A673 (cell line): ENCODE data around the gene CHST1. TPM values are rescaled to one million over a fixed set of nuclear protein-coding genes. Genes with fewer than 3 reads are reported as not detected.

Source experiments
- BruUV-seq: library from RNA; stranded (reverse); fragments of 400-500 nt; replicated peaks from 2 replicates; lab custom pipeline; 2021; lab: Mats Ljungman, UMichigan
- CTCF ChIA-PET: fragments of 300-600 bp; sonication (Branson Sonifier 250); formaldehyde crosslinking; loops from one replicate; lab custom pipeline; 2022; ENCODE audit warnings: antibody characterized with exemption; lab: Charles Lee
- POLR2A ChIA-PET: fragments of 300-600 bp; sonication (Branson Sonifier 250); formaldehyde crosslinking; loops from one replicate; lab custom pipeline; 2022; ENCODE audit warnings: antibody characterized with exemption; ENCODE audit not compliant: low non-redundant PET; lab: Charles Lee
- DNase-seq: peaks from one replicate; pipeline ENCODE4 v3.0.0-alpha.2; 2015; ENCODE audit warnings: low spot score
- H3K27ac ChIP-seq: fragments of 200-600 bp; sonication (generic); 2 replicates; pipeline ENCODE4 v1.5.1; 2016; ENCODE audit warnings: mixed run types, low read depth, mild to moderate bottlenecking, mixed read lengths, antibody characterized with exemption, low read length; ENCODE audit not compliant: poor library complexity, severe bottlenecking
- H3K27me3 ChIP-seq: fragments of 200-600 bp; sonication (generic); replicated peaks from 2 replicates; pipeline ENCODE4 v1.6.1; 2017; ENCODE audit warnings: mixed run types, low read depth, mild to moderate bottlenecking, mixed read lengths, antibody characterized with exemption, low read length; ENCODE audit not compliant: insufficient read depth, poor library complexity
- H3K36me3 ChIP-seq: fragments of 200-600 bp; sonication (generic); 2 replicates; pipeline ENCODE4 v1.6.1; 2016; ENCODE audit warnings: mixed run types, mild to moderate bottlenecking, mixed read lengths, antibody characterized with exemption, low read length; ENCODE audit not compliant: insufficient read depth, poor library complexity, severe bottlenecking
- H3K4me1 ChIP-seq: fragments of 200-600 bp; sonication (generic); 2 replicates; pipeline ENCODE4 v1.6.1; 2017; ENCODE audit warnings: mixed run types, mild to moderate bottlenecking, mixed read lengths, antibody characterized with exemption, low read length; ENCODE audit not compliant: insufficient read depth, poor library complexity, severe bottlenecking
- H3K4me3 ChIP-seq: fragments of 200-600 bp; sonication (generic); 2 replicates; pipeline ENCODE4 v1.5.1; 2016; ENCODE audit warnings: low read depth, mixed run types, mild to moderate bottlenecking, mixed read lengths, low read length; ENCODE audit not compliant: poor library complexity, severe bottlenecking
- H3K9me3 ChIP-seq: fragments of 200-600 bp; sonication (generic); 2 replicates; pipeline ENCODE4 v1.6.1; 2016; ENCODE audit warnings: mixed run types, low read depth, mild to moderate bottlenecking, mixed read lengths, antibody characterized with exemption, low read length; ENCODE audit not compliant: poor library complexity, severe bottlenecking
- CTCF ChIP-seq: fragments of 300-800, 200-600 bp; sonication (generic); conservative IDR thresholded peaks from 2 replicates; pipeline ENCODE4 v1.5.1; 2017; ENCODE audit warnings: low read depth, mild to moderate bottlenecking, antibody characterized with exemption, low read length, moderate library complexity, mixed read lengths
- EZH2 ChIP-seq: fragments of 200-600 bp; sonication (generic); IDR thresholded peaks from 2 replicates; pipeline ENCODE4 v1.6.1; 2017; ENCODE audit warnings: borderline replicate concordance, low read depth, mild to moderate bottlenecking, mixed read lengths, antibody characterized with exemption, low read length; ENCODE audit not compliant: poor library complexity, severe bottlenecking
- intact Hi-C: fragments of 100-400 bp; cut with micrococcal nuclease; formaldehyde crosslinking; loops from one replicate; pipeline ENCODE4 v1.10.0; 2022; ENCODE audit not compliant: unreplicated experiment
- total RNA-seq: library from RNA; stranded (reverse); gene quantifications from 2 replicates; pipeline ENCODE4 v1.2.3, GENCODE V29; 2021

The CHST1 gene
- total RNA-seq, 1 experiment from 2014 or later, result 17.0 TPM

- no TSS peak for BruUV-seq
- CTCF ChIA-PET, result no interaction called here
- no peak overlapping the region for H3K4me3 ChIP-seq
- DNase-seq, result no peak
- H3K36me3 ChIP-seq, result no peaks in the 10 kb centered on the region
- TF ChIP-seq CTCF, result no peak
- H3K27me3 ChIP-seq, result peaks cover 7% of the 10 kb centered on the region
- no peak overlapping the region for H3K27ac ChIP-seq
- H3K4me1 ChIP-seq, result no peaks in the 10 kb centered on the region
- intact Hi-C loops, result no loop called here
- POLR2A ChIA-PET, result no interaction called here
- H3K9me3 ChIP-seq, result no peaks in the 10 kb centered on the region
These were observed 4.5 kb upstream of the CHST1 start for GRCh38 chr11:45669956-45670355.

- DNase-seq, result no peak
- CTCF ChIA-PET, result no interaction called here
- POLR2A ChIA-PET, result no interaction called here
These were observed 3.7 kb upstream of the CHST1 start for GRCh38 chr11:45669146-45669545.

GRCh38 chr11:45667929-45668680 lies 2.7 kb upstream of the CHST1 start:
- Histone ChIP-seq H3K36me3 (no peaks in the 10 kb centered on the region), H3K27ac (no peak overlapping the region), H3K4me3 (no peak overlapping the region), H3K4me1 (peaks cover 13% of the 10 kb centered on the region), H3K9me3 (no peaks in the 10 kb centered on the region), H3K27me3 (peaks cover 7% of the 10 kb centered on the region)
- BruUV-seq, result no TSS peak
- TF ChIP-seq CTCF, result no peak
- no peak for TF ChIP-seq EZH2
- ChIA-PET POLR2A (no interaction called here), CTCF (interaction anchor here (0.7 kb wide), 1 partner anchor 103 kb away, joined by 3 read pairs; no protein-coding TSS in a partner anchor)
- intact Hi-C loops, result no loop called here
- no peak for DNase-seq

More at GRCh38 chr11:45669146-45669545, 3.7 kb upstream of the CHST1 start:
- Histone ChIP-seq H3K9me3 (no peaks in the 10 kb centered on the region), H3K27ac (no peak overlapping the region), H3K36me3 (no peaks in the 10 kb centered on the region), H3K4me3 (no peak overlapping the region), H3K4me1 (peaks cover 6% of the 10 kb centered on the region), H3K27me3 (peaks cover 7% of the 10 kb centered on the region)
- intact Hi-C loops, result no loop called here
- no TSS peak for BruUV-seq
- TF ChIP-seq CTCF (no peak), EZH2 (no peak)
